CD4-positive, alpha-beta memory T cell (primary cell): Measurements from ENCODE around the gene CLPTM1L. TPM values are rescaled to one million over a fixed set of nuclear protein-coding genes. Genes with fewer than 3 reads are reported as not detected.

Experiments
- microRNA-seq: library from miRNA; unstranded; fragments of <30 nt; microRNA quantifications from one replicate; pipeline ENCODE4 v1.2.0, GENCODE V29; 2021; ENCODE audit warnings: borderline replicate concordance, borderline number of aligned reads, borderline microRNAs expressed, mixed read lengths
- polyA plus RNA-seq, 2 donors: library from polyadenylated mRNA; unstranded; fragments of 300-500 nt; fragmentation: Illumina TruSeq; gene quantifications; one replicate each; pipeline ENCODE4 v1.2.3, GENCODE V29; 2021
- total RNA-seq, 2 experiments: library from RNA; stranded (reverse); gene quantifications; one replicate each; pipeline ENCODE4 v1.2.3, GENCODE V29; 2021

Gene CLPTM1L
- total and polyA plus RNA-seq, 4 experiments from 2014 or later, result 34.1 to 87.4 (median 72.6) TPM

Small RNA genes lying within 50 kb of the gene (microRNA-seq; reads per million reads assigned to microRNA genes)
- not detected for gene MIR4457

Other genes with a start within 250 kb of the CLPTM1L start
- 10 to 100 TPM; 30.6 to 32.9 TPM for gene SLC12A7, start 233.0 kb downstream of the CLPTM1L start, total RNA-seq
- 10 to 100 TPM; 11.7 to 22.3 TPM for gene SLC12A7, start 233.0 kb downstream of the CLPTM1L start, polyA plus RNA-seq
- gene SLC6A19, start 143.5 kb downstream of the CLPTM1L start, total RNA-seq, result not detected
- gene SLC6A19, start 143.5 kb downstream of the CLPTM1L start, polyA plus RNA-seq, result not detected
- gene SLC6A18, start 119.7 kb downstream of the CLPTM1L start, total RNA-seq, result not detected
- gene SLC6A18, start 119.7 kb downstream of the CLPTM1L start, polyA plus RNA-seq, result not detected
- gene TERT, start 50.0 kb downstream of the CLPTM1L start, total RNA-seq, result not detected
- under 1 TPM; 0.12 to 0.13 TPM for gene TERT, start 50.0 kb downstream of the CLPTM1L start, polyA plus RNA-seq
- not detected for gene SLC6A3, start 100.3 kb upstream of the CLPTM1L start, total RNA-seq
- gene SLC6A3, start 100.3 kb upstream of the CLPTM1L start, polyA plus RNA-seq, result not detected
- 10 to 100 TPM; 62.8 to 63.6 TPM for gene LPCAT1, start 178.9 kb upstream of the CLPTM1L start, total RNA-seq
- 10 to 100 TPM in 1 of 2 donors, 1 to 10 TPM in 1; 9.0 to 32.2 TPM for gene LPCAT1, start 178.9 kb upstream of the CLPTM1L start, polyA plus RNA-seq